Medulla oblongata (tissue), 1 donor: Measurements from ENCODE around the gene GRID2.
"Not testable (repeated sequence)": the region's sequence is repeated elsewhere in the genome, so short reads cannot be mapped to it uniquely, and the experiment has no call there.

Experiments used
- DNase-seq: peaks from one replicate; pipeline ENCODE4 v3.0.0-alpha.2; 2015; ENCODE audit errors: extremely low spot score

GRID2 gene

GRCh38 chr4:93312299-93312698 lies 1008.5 kb downstream of the GRID2 start:
- DNase-seq = no peak

GRCh38 chr4:93313197-93313596 lies 1009.4 kb downstream of the GRID2 start:
- no peak for DNase-seq

DNA sequence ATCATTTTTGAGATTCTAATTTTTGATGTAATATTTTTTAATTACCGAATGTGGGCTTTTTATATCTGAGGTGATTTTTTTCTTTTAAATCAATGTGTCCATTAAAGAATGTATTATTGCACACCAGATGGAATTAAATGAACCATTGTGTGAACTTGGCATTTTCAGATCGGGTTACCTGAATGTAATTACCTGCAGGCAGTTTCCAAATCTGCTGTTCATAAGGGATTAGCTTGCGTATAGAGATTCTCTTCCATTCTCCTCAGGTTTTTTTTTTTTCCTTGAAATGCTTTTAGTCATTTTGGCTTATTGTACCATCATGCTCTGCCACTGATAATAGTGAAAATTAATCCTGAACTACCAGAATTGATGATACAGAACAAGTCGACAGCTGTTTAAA lies 1013.3 kb downstream of the GRID2 start:
- no peak for DNase-seq

DNA sequence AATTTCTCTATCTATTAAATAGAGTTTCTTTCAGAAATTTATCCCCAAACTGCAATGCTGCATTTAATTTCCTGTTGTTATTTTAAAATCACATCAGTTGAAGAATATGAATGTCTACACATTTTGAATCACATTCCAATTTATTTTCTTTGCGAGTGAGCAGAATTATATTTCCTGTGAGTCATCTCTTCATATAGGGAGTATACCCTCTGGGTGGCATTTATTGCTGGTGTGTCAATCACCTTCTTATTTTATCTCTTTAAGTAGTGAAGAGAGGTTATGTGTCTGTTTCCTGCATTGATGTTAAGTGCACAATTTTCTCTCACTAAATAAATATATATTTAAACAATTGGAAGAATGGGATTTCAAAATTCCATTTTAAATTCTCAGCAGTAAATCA lies 1013.8 kb downstream of the GRID2 start:
- no peak for DNase-seq

DNA sequence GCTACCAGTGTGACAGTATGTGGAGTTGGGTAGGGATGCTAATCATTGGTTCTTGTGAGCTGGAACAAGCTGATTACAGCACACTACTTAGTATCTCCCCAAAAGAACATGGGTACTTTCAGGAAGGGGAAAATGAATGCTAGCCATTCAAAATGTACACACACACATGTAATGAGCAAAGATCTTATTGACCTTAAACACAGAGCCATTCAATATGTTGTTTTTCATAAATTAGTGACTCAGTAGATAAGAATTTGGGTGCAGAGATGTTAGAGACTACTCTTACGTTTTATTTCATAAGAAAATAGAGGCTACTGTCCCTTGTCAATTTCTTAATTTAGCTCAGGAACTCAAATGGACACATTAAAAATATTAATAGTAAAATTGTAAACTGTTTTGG lies 1015.3 kb downstream of the GRID2 start:
- DNase-seq = no peak

DNA sequence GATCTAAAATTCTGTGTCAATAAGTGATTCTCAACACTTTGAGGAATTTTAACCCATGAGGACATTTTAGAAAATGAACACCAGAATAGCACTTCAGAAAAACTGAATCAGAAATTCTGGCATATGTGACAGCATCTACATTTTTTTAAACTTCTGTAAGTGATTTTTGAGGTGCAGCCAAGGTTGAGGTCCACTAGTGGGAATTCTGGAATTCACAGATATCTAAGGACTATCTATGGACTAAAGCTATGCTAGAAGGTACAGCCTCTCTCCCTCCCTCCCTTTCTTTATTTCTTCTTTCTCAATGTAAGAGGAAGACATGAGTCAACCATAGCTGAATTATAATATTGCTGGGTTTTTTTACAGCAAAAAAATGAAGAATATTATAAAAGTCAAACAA lies 1016.6 kb downstream of the GRID2 start:
- DNase-seq = no peak

DNA sequence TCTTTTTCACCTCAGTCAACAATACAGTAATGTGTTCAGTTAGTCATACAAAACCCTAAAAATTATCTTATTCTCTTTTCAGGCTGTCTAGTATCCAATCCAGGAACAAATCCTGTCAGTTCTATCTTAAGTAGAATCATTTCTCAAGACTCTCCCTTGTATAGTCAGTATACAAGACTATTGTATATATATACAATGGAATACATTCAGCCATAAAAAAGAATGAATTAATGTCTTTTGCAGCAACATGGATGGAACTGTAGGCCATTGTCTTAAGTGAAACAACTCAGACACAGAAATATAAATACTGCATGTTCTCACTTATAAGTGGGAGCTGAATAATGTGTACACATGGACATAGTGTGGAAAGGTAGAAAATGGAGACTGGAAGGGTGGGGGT lies 1023.6 kb downstream of the GRID2 start:
- DNase-seq = no peak

DNA sequence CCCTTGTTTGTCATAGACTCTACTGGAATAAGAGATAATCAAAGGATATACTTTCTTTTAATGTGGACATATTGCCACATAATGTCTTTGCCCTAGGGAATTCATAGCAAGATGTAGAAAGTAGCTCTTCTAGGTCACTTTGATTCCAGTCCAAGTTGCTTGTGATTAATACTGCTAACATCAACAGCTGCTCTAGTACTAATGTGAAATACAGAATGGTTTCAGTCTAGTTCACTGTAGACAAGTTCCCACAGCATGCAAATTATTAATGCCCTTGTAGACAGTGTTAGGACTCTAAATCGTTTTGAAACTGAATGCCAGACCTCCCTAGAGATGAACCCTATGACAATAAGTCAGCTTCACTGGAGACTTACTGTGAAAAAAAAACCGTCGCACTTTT lies 1030.2 kb downstream of the GRID2 start:
- no peak for DNase-seq

DNA sequence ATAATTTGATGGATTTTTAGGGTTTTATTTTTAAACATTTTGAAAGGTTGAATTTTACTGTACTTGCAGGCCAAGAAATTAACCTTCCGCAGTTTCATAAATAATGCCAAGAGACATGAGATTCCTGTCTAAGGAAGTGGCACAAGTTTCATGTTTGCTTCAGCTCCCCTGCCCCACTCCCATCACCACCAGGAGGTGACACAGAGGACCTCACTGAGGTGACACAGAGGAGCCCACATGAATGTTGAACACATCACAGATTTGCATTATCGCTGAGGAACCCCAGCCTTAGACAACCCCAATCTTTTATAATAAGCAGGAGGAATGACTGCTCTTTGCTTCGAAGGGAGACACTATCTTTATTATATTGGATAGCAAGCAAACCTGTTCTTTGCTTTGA lies 1033.4 kb downstream of the GRID2 start:
- no peak for DNase-seq

DNA sequence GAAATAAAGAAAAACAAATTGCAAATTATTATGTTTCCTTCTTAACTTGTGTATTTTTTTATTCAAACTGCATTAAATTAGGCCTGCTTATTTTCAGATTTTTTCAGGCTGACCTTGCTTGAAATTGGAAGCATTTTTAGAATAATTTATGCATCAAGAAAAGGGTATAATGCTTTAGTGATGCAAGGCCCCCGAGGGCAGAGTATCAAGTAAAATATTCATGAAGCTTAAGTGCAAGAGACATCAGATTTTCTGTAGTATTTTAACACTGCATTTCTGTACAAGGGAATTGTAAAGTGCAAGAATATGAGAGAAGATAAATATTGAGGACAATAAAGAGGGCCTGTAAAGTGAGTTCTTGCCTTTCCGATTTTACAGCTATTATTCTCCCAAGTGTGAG lies 1039.0 kb downstream of the GRID2 start:
- DNase-seq = no peak

GRCh38 chr4:93346840-93347239 lies 1043.1 kb downstream of the GRID2 start:
- DNase-seq = no peak

GRCh38 chr4:93348896-93349295 lies 1045.1 kb downstream of the GRID2 start:
- DNase-seq = no peak

DNA sequence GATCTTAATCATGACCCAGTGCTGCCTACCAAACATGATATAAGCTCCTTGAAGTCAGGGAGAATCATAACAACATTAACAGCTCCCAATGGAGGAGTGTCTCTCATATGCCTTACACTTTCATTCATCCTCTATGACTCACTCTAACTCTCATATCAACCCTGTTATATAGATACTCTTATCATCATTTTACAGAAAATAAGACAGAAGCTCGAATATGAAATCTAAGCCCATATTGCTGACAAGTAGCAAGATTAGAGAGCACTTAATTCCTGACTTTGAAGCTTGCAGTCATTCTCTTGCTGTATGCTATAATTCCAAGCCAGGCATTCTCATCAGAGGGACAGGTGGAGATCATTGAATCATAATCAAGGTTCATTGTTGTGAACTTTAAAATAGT lies 1048.1 kb downstream of the GRID2 start:
- DNase-seq = no peak

GRCh38 chr4:93355411-93355810 lies 1051.6 kb downstream of the GRID2 start:
- DNase-seq = no peak

- DNase-seq = no peak
Observed at GRCh38 chr4:93359586-93359985, 1055.8 kb downstream of the GRID2 start.

- DNase-seq = not testable (repeated sequence)
Observed at GRCh38 chr4:93366169-93366755, 1062.5 kb downstream of the GRID2 start.

GRCh38 chr4:93368968-93369367 lies 1065.2 kb downstream of the GRID2 start:
- DNase-seq = no peak

DNA sequence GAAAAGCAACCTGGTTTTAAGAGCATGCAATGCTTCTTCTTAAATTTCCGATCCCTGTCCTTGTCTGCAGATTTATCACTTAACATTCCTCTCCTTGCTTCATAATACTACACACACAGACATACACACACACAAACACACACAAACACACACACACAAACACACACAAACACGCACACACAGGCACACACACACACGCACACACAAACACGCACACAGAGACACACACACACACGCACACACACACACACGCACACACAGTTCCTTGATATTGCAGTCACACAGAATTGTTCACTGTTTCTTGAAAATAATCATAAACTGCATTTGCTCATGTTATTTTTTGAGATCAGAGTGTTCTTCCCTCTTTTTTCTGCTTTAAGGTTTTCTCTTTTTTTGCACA lies 1066.5 kb downstream of the GRID2 start:
- DNase-seq = no peak

DNA sequence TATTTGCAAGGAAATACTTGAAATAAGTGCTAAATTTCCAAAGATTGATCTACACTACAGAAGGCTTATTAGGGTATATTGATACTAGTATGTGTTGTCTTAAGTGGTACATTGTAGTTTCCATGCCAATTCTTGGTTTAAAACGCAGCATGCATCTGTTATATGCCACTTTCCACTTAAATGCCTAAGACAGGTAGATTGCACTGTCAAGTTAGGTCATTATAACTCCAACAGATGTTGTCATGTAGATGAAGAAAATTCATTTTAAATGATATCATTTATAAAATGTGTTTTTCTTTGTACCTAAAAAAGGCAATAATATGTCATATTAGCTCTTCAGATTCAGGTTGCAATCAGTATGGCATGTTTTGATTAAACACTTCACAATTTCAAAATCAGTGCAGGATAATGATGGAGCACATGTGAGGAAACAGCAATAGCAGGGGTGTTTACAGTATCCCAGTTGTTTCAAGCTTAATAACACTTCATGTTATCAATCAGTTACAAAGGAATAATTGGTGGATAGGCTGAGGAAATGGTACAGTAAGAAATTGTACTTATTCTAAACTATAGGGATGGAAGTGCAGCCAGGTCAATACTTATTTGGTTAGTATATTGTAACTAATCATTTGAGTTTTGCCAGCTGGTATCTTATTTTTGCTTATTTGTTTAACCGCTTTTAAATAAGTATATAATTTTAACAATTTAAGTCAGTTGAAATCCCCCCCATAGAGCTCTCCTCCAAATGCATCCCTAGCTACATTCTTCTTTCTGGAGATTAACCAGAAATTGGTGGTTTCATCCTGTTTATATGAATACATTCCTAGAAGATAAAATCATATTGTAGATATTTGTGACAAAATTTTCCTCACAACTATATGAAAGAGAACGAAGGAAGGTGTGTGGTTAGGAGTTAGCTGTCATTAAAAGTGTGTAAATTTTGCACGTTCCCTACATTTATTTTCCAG lies 1070.4 kb downstream of the GRID2 start:
- no peak for DNase-seq

- DNase-seq = no peak
Observed at GRCh38 chr4:93384241-93384640, 1080.5 kb downstream of the GRID2 start.

DNA sequence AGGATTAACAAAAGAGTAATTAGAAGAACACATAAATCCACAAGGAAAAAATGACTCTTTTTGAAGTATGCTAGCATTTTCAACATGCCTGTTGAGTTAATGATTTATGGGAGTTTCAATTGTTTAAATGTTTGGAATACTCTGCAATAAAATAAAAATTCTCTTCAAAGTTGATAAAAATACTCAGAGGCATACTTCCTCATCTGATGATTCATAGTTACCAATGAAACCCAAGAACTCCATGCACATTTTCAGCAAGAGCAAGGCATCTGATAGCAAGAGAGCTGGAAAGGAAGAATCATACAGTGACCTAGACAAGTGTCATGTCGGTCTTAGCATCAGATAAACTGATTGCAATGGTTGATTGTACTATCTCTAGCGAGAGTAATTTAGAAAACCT lies 1081.1 kb downstream of the GRID2 start:
- DNase-seq = no peak

DNA sequence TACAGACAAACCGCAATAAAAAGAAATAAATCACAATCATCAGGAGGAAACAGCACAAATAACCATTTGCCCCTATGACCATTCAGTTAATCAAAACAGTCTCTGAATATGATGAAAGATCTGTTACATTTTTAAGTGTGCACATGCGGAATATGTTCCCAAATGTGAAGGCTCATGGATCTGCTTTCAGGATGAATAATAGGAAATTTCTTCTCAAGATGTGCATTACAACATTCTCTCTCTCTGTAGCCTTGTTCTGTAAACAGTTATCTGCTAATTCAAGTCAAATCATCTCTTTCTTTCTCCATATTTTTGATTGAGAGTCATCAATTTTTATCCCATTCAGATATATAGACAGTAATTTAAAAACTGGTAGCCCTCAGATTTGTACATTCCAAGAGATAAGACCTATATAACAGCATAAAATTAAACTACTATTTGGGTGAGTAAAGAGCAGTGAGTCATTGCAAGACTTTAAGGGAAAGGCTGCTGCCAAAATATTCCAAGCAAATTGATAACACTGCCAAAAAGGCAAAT lies 1090.8 kb downstream of the GRID2 start:
- DNase-seq = no peak

- no peak for DNase-seq
Observed at GRCh38 chr4:93396272-93396671, 1092.5 kb downstream of the GRID2 start.
